SK-N-SH treated with all-trans-retinoic acid at 6 μM for 48 hours (cell line): ENCODE measurements around the gene ME3.

Experiments used
- ATAC-seq: fragments of 200-7000 bp; cut with Tn5 transposase; 3 replicates; pipeline ENCODE4 v1.9.1; 2020; ENCODE audit warnings: mild to moderate bottlenecking, moderate library complexity
- ARNTL ChIP-seq: fragments of 450-650 bp; formaldehyde crosslinking; IDR thresholded peaks from 2 replicates; pipeline ENCODE4 v1.5.0; 2020; ENCODE audit warnings: low read depth, mild to moderate bottlenecking, moderate library complexity, borderline replicate concordance
- BACH2 ChIP-seq: fragments of 250-450 bp; sonication (Bioruptor Pico); IDR thresholded peaks from 2 replicates; pipeline ENCODE4 v1.9.0; 2021; ENCODE audit warnings: mild to moderate bottlenecking, borderline replicate concordance
- CSDC2 ChIP-seq: fragments of 250-450 bp; sonication (Bioruptor Pico); IDR thresholded peaks from 2 replicates; pipeline ENCODE4 v1.5.0; 2020; ENCODE audit warnings: mild to moderate bottlenecking, moderate library complexity
- ESRRG ChIP-seq: fragments of 250-450 bp; sonication (Bioruptor Pico); IDR thresholded peaks from 2 replicates; pipeline ENCODE4 v1.6.1; 2021; ENCODE audit warnings: mild to moderate bottlenecking
- GLIS3 ChIP-seq: fragments of 250-450 bp; sonication (Bioruptor Pico); IDR thresholded peaks from 2 replicates; pipeline ENCODE4 v1.5.0; 2020; ENCODE audit warnings: mild to moderate bottlenecking, moderate library complexity
- ISL1 ChIP-seq: fragments of 250-450 bp; sonication (Bioruptor Pico); IDR thresholded peaks from 2 replicates; pipeline ENCODE4 v2.1.2; 2022; ENCODE audit warnings: mild to moderate bottlenecking, moderate library complexity
- OSR1 ChIP-seq: fragments of 250-450 bp; sonication (Bioruptor Pico); IDR thresholded peaks from 2 replicates; pipeline ENCODE4 v1.8.0; 2022; ENCODE audit warnings: moderate library complexity, mild to moderate bottlenecking, inconsistent platforms
- PPARA ChIP-seq: fragments of 250-450 bp; sonication (Bioruptor Pico); IDR thresholded peaks from 2 replicates; pipeline ENCODE4 v1.5.0; 2020; ENCODE audit warnings: mild to moderate bottlenecking, borderline replicate concordance
- SNAI2 ChIP-seq: fragments of 250-450 bp; sonication (Bioruptor Pico); IDR thresholded peaks from 2 replicates; pipeline ENCODE4 v1.5.0; 2020; ENCODE audit warnings: mild to moderate bottlenecking, moderate library complexity
- TCF4 ChIP-seq: fragments of 250-450 bp; sonication (Bioruptor Pico); IDR thresholded peaks from 2 replicates; pipeline ENCODE4 v1.8.0; 2021; ENCODE audit warnings: mild to moderate bottlenecking, moderate library complexity, borderline replicate concordance
- TOX ChIP-seq: fragments of 250-450 bp; sonication (Bioruptor Pico); IDR thresholded peaks from 2 replicates; pipeline ENCODE4 v1.8.0; 2021; ENCODE audit warnings: mild to moderate bottlenecking, moderate library complexity, borderline replicate concordance
- ZC3H10 ChIP-seq: fragments of 250-450 bp; sonication (Bioruptor Pico); IDR thresholded peaks from 2 replicates; pipeline ENCODE4 v1.5.1; 2021; ENCODE audit warnings: mild to moderate bottlenecking, moderate library complexity
- ZFP3 ChIP-seq: fragments of 250-450 bp; sonication (Bioruptor Pico); IDR thresholded peaks from 2 replicates; pipeline ENCODE4 v1.5.0; 2020; ENCODE audit warnings: mild to moderate bottlenecking, moderate library complexity
- ZFP30 ChIP-seq: fragments of 450-650 bp; formaldehyde crosslinking; IDR thresholded peaks from 2 replicates; pipeline ENCODE4 v1.5.0; 2022; ENCODE audit warnings: mild to moderate bottlenecking, moderate library complexity
- ZNF565 ChIP-seq: fragments of 450-650 bp; formaldehyde crosslinking; conservative IDR thresholded peaks from 2 replicates; pipeline ENCODE4 v1.5.0; 2020; ENCODE audit warnings: low read depth, mild to moderate bottlenecking, moderate library complexity
- ZNF70 ChIP-seq: fragments of 450-650 bp; formaldehyde crosslinking; IDR thresholded peaks from 2 replicates; pipeline ENCODE4 v1.5.0; 2020; ENCODE audit warnings: mild to moderate bottlenecking, moderate library complexity
- ZNF8 ChIP-seq: fragments of 450-650 bp; formaldehyde crosslinking; IDR thresholded peaks from 2 replicates; pipeline ENCODE4 v1.5.0; 2020; ENCODE audit warnings: mild to moderate bottlenecking, moderate library complexity
- TF ChIP-seq, protein P1 (sequence below): fragments of 250-450 bp; sonication (Bioruptor Pico); IDR thresholded peaks from 2 replicates; pipeline ENCODE4 v1.8.0; 2020; ENCODE audit warnings: mild to moderate bottlenecking, moderate library complexity, borderline replicate concordance
- TF ChIP-seq, protein P2 (sequence below): fragments of 250-450 bp; sonication (Bioruptor Pico); IDR thresholded peaks from 2 replicates; pipeline ENCODE4 v1.5.1; 2021; ENCODE audit warnings: mild to moderate bottlenecking, moderate library complexity
- TF ChIP-seq, protein P3 (sequence below): fragments of 250-450 bp; sonication (Bioruptor Pico); IDR thresholded peaks from 2 replicates; pipeline ENCODE4 v1.5.1; 2020; ENCODE audit warnings: low read depth, mild to moderate bottlenecking, moderate library complexity

Gene ME3

DNA sequence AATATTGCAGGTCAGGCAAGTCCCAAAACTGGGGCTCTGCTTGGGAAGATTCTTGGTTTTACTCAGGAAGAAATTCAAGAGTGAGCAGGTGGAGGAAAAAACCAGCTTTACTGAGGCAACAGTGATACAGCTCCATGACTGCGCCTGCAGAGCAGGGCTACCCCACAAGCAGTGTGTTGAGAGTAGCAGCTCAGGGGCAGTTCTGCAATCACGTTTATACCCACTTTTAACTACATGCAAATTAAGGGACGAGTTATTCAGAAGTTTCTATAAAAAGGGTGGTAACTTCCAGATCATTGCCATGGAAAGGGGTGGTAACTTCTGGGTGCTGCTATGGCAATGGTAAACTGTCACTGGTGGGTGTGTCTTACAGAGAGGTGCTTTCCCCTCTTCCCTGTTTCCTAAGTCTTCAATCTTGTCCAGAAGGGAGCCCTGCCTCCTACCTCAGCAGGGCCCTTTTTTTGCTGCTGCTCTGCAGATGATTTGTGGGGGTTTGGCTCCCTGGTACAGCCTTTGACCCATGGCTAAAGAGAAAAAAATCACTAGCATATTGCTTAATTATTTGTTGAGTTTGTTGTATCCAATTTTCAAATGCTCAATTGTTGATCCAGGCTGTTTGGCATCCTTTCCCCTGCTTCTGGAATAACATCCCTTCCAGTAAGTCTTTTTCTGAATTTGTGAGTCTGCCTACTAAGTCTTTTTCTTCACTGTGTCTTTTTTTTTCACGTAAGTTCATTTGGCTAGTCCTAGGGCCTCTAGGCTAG is 30.0 kb upstream of the ME3 start:
- TF ChIP-seq ISL1 (CRISPR knock-in tag) (no peak), ZNF8 (CRISPR knock-in tag) (no peak), ESRRG (CRISPR knock-in tag) (no peak), PPARA (CRISPR knock-in tag) (no peak), ZC3H10 (no peak), GLIS3 (CRISPR knock-in tag) (no peak), ZFP3 (CRISPR knock-in tag) (no peak), ZFP30 (no peak), TOX (no peak)
- TF ChIP-seq, protein P1, sequence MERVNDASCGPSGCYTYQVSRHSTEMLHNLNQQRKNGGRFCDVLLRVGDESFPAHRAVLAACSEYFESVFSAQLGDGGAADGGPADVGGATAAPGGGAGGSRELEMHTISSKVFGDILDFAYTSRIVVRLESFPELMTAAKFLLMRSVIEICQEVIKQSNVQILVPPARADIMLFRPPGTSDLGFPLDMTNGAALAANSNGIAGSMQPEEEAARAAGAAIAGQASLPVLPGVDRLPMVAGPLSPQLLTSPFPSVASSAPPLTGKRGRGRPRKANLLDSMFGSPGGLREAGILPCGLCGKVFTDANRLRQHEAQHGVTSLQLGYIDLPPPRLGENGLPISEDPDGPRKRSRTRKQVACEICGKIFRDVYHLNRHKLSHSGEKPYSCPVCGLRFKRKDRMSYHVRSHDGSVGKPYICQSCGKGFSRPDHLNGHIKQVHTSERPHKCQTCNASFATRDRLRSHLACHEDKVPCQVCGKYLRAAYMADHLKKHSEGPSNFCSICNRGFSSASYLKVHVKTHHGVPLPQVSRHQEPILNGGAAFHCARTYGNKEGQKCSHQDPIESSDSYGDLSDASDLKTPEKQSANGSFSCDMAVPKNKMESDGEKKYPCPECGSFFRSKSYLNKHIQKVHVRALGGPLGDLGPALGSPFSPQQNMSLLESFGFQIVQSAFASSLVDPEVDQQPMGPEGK = no peak
- TF ChIP-seq, protein P2, sequence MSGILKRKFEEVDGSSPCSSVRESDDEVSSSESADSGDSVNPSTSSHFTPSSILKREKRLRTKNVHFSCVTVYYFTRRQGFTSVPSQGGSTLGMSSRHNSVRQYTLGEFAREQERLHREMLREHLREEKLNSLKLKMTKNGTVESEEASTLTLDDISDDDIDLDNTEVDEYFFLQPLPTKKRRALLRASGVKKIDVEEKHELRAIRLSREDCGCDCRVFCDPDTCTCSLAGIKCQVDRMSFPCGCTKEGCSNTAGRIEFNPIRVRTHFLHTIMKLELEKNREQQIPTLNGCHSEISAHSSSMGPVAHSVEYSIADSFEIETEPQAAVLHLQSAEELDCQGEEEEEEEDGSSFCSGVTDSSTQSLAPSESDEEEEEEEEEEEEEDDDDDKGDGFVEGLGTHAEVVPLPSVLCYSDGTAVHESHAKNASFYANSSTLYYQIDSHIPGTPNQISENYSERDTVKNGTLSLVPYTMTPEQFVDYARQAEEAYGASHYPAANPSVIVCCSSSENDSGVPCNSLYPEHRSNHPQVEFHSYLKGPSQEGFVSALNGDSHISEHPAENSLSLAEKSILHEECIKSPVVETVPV (CRISPR knock-in tag) = no peak

DNA sequence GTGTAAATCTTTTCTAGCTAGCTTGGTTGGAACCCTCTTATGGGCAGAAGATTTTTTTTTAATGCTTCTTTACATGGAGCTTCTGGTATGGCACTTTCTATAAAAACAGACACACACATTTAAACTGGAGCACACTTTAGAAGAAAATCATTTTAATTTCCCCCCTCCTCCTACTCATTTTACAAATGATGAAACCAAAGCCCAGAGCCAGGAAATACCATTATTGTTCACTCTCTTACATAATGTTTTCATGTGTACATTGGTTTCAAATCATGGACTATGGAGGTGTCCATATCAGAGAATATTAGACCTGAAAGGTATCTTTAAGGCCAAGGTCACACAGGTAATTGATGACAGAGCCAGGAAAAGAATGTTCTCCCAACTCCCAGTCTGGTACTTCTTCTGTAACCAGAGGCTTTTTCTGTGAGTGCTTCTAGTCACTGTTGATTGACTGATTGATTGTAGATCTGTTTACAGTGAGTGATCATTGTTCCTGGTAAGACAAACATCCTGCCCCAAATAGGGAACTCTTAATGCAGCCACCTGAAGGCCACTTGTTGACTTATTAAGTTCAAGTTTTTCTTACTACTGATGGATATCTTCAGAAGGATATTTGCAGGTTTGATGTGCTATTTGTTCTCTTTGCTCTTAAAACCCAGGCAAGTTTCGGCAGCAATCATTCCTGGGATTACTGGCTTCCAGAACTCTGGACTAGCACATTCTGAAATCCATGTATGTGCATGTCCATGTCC is 26.8 kb upstream of the ME3 start:
- ATAC-seq = no peak
- TF ChIP-seq GLIS3 (CRISPR knock-in tag) (no peak), ZFP30 (no peak), SNAI2 (CRISPR knock-in tag) (no peak)
- TF ChIP-seq, protein P3, sequence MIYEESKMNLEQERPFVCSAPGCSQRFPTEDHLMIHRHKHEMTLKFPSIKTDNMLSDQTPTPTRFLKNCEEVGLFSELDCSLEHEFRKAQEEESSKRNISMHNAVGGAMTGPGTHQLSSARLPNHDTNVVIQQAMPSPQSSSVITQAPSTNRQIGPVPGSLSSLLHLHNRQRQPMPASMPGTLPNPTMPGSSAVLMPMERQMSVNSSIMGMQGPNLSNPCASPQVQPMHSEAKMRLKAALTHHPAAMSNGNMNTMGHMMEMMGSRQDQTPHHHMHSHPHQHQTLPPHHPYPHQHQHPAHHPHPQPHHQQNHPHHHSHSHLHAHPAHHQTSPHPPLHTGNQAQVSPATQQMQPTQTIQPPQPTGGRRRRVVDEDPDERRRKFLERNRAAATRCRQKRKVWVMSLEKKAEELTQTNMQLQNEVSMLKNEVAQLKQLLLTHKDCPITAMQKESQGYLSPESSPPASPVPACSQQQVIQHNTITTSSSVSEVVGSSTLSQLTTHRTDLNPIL = no peak
- TF ChIP-seq, protein P2 (CRISPR knock-in tag) = no peak
- TF ChIP-seq, protein P1 = no peak

More for the DNA sequence above, 30.0 kb upstream of the ME3 start:
- ATAC-seq = peak; percentile 63

DNA sequence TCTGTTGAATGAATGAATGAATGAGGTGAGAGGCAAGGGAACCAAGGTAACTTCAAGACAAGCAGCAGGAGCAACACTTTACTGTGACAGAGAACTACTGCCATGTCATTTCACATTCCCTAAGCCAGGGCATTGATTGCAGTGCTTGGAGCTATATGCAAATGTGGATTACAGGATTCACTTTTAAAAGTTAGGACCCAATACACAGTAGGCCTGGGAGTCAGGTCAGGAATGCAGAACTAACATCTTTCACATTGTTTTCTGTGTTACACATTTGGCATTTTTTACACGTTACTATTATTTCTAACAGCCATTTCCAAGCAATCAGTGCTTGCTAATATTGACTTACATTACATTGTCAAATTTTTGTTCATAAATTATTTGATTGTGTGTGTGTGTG is 26.2 kb upstream of the ME3 start:
- no peak for ATAC-seq
- TF ChIP-seq CSDC2 (no peak), TCF4 (CRISPR knock-in tag) (no peak)

DNA sequence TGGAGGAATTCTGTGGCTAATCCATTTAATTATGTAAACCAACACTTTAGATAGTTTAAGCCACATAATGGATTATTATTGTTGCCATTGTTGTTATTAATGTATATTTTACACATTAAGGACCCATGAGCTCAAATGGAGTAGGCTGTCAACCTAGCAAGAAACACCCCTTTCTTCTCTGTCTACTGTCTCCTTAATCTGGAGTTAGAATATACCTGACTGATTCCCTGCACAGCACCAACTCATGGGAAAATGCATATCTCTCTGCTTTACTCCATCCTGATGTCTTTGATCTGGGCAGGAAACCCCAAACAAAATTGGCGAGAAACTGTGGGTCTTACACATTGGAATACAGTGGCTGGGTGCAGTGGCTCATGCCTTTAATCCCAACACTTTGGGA is 24.0 kb upstream of the ME3 start:
- ATAC-seq = peak; percentile 52
- TF ChIP-seq ARNTL (CRISPR knock-in tag) (no peak), BACH2 (CRISPR knock-in tag) (no peak), TCF4 (CRISPR knock-in tag) (no peak), ZNF70 (CRISPR knock-in tag) (no peak), ZC3H10 (no peak), GLIS3 (CRISPR knock-in tag) (no peak), ZFP30 (no peak), ZNF565 (CRISPR knock-in tag) (no peak), SNAI2 (CRISPR knock-in tag) (no peak), OSR1 (no peak)
- TF ChIP-seq, protein P2 (CRISPR knock-in tag) = no peak
- TF ChIP-seq, protein P1 = no peak
- TF ChIP-seq, protein P3 = no peak
